Mammary epithelial cell (primary cell): ENCODE measurements around the gene GLRX2.

Source experiments
- CTCF ChIP-seq, 2 donors: IDR thresholded peaks in 1 of 2; conservative IDR thresholded peaks in 1 of 2; 2 replicates each; pipeline ENCODE4 v1.5.1; 2011 to 2012; ENCODE audit warnings: inconsistent platforms in 2 of 2, low read length in 2 of 2, mild to moderate bottlenecking in 2 of 2, control low read depth in 1 of 2, low read depth in 1 of 2; ENCODE audit not compliant: insufficient read depth in 1 of 2; ENCODE audit errors: extremely low read depth in 1 of 2
- EZH2 ChIP-seq: IDR thresholded peaks from 2 replicates; pipeline ENCODE4 v1.6.1; 2012; ENCODE audit warnings: low read length, inconsistent platforms, borderline replicate concordance

- TF ChIP-seq CTCF (conservative IDR thresholded peaks at IDR 0.05 in 1 of 2, IDR thresholded peaks at IDR 0.05 in 1 of 2; ENCODE audit: extremely low read depth in 1 of 2, insufficient read depth in 1 of 2, low read depth in 1 of 2, low read length in 2 of 2): no peak
- TF ChIP-seq EZH2: no peak
These were observed 34.3 kb downstream of the GLRX2 start for GRCh38 chr1:193070942-193071341.
